HG02970 (cell line): Measurements from ENCODE around the gene ZNF536.
"Not testable (repeated sequence)": the region's sequence is repeated elsewhere in the genome, so short reads cannot be mapped to it uniquely, and the experiment has no call there.

Experiments used
- ATAC-seq: cut with Tn5 transposase; IDR thresholded peaks from one replicate; pipeline ENCODE4 v1.9.1; 2021; ENCODE audit warnings: mild to moderate bottlenecking, moderate library complexity, moderate number of reproducible peaks; ENCODE audit not compliant: unreplicated experiment, low FRiP score

ZNF536 gene

GRCh38 chr19:30469774-30470173 lies 97.6 kb downstream of the ZNF536 start:
- no peak for ATAC-seq

- no peak for ATAC-seq
Measured at GRCh38 chr19:30471441-30471840, 99.3 kb downstream of the ZNF536 start.

- no peak for ATAC-seq
Measured at GRCh38 chr19:30473334-30473867, 101.2 kb downstream of the ZNF536 start.

- ATAC-seq = no peak
Measured at GRCh38 chr19:30476997-30477396, 104.8 kb downstream of the ZNF536 start.

- no peak for ATAC-seq
Measured at GRCh38 chr19:30479231-30479630, 107.0 kb downstream of the ZNF536 start.

GRCh38 chr19:30480097-30480496 lies 107.9 kb downstream of the ZNF536 start:
- ATAC-seq = no peak

- no peak for ATAC-seq
Measured at GRCh38 chr19:30481063-30481462, 108.9 kb downstream of the ZNF536 start.

- ATAC-seq = no peak
Measured at GRCh38 chr19:30481823-30482222, 109.6 kb downstream of the ZNF536 start.

GRCh38 chr19:30482956-30483355 lies 110.8 kb downstream of the ZNF536 start:
- no peak for ATAC-seq

GRCh38 chr19:30486250-30486649 lies 114.1 kb downstream of the ZNF536 start:
- not testable (repeated sequence) for ATAC-seq

GRCh38 chr19:30487178-30487577 lies 115.0 kb downstream of the ZNF536 start:
- ATAC-seq = no peak

GRCh38 chr19:30488191-30488590 lies 116.0 kb downstream of the ZNF536 start:
- no peak for ATAC-seq

- no peak for ATAC-seq
Measured at GRCh38 chr19:30490760-30491159, 118.6 kb downstream of the ZNF536 start.

GRCh38 chr19:30492586-30493270 lies 120.5 kb downstream of the ZNF536 start:
- ATAC-seq = no peak

GRCh38 chr19:30497034-30497433 lies 124.8 kb downstream of the ZNF536 start:
- no peak for ATAC-seq

GRCh38 chr19:30498085-30498484 lies 125.9 kb downstream of the ZNF536 start:
- ATAC-seq = not testable (repeated sequence)

- no peak for ATAC-seq
Measured at GRCh38 chr19:30498707-30499106, 126.5 kb downstream of the ZNF536 start.

- ATAC-seq = no peak
Measured at GRCh38 chr19:30504272-30504671, 132.1 kb downstream of the ZNF536 start.

GRCh38 chr19:30512176-30513081 lies 140.2 kb downstream of the ZNF536 start:
- ATAC-seq = no peak

GRCh38 chr19:30513082-30513411 lies 140.9 kb downstream of the ZNF536 start:
- ATAC-seq = no peak

- no peak for ATAC-seq
Measured at GRCh38 chr19:30516111-30516510, 143.9 kb downstream of the ZNF536 start.

- no peak for ATAC-seq
Measured at GRCh38 chr19:30516531-30516930, 144.3 kb downstream of the ZNF536 start.
